Hepatocyte (in vitro differentiated cells): ENCODE results near the gene ATP1B2. TPM values are rescaled to one million over a fixed set of nuclear protein-coding genes. Genes with fewer than 3 reads are reported as not detected.

Experiments
- DNase-seq: peaks from one replicate; pipeline ENCODE4 v3.0.0-alpha.2; 2016; ENCODE audit warnings: low spot score
- H2AFZ ChIP-seq: fragments of 200-600 bp; sonication (generic); 2 replicates; pipeline ENCODE4 v1.6.0; 2016; ENCODE audit warnings: antibody characterized with exemption, mild to moderate bottlenecking
- H3K27ac ChIP-seq: fragments of 200-600 bp; sonication (generic); 2 replicates; pipeline ENCODE4 v1.5.1; 2016; ENCODE audit warnings: mild to moderate bottlenecking
- H3K27me3 ChIP-seq: fragments of 200-600 bp; sonication (generic); 2 replicates; pipeline ENCODE4 v1.6.1; 2016
- H3K36me3 ChIP-seq: fragments of 200-600 bp; sonication (generic); replicated peaks from 2 replicates; pipeline ENCODE4 v1.5.1; 2016; ENCODE audit warnings: low read depth; ENCODE audit not compliant: insufficient read depth
- H3K4me1 ChIP-seq: fragments of 200-600 bp; sonication (generic); 2 replicates; pipeline ENCODE4 v1.5.1; 2016; ENCODE audit warnings: mild to moderate bottlenecking, moderate library complexity; ENCODE audit not compliant: insufficient read depth
- H3K4me2 ChIP-seq: fragments of 200-600 bp; sonication (generic); 2 replicates; pipeline ENCODE4 v1.6.0; 2016
- H3K4me3 ChIP-seq: fragments of 200-600 bp; sonication (generic); 2 replicates; pipeline ENCODE4 v1.5.1; 2016; ENCODE audit warnings: mild to moderate bottlenecking
- H3K79me2 ChIP-seq: fragments of 200-600 bp; sonication (generic); 2 replicates; pipeline ENCODE4 v1.6.0; 2017; ENCODE audit warnings: mild to moderate bottlenecking
- H3K9me2 ChIP-seq: fragments of 200-600 bp; sonication (generic); replicated peaks from 2 replicates; pipeline ENCODE4 v1.6.0; 2017; ENCODE audit warnings: mild to moderate bottlenecking; ENCODE audit not compliant: insufficient read depth
- H3K9me3 ChIP-seq: fragments of 200-600 bp; sonication (generic); 2 replicates; pipeline ENCODE4 v1.5.1; 2016; ENCODE audit warnings: low read depth, mild to moderate bottlenecking
- H4K20me1 ChIP-seq: fragments of 200-600 bp; sonication (generic); 2 replicates; pipeline ENCODE4 v1.6.0; 2016; ENCODE audit warnings: mild to moderate bottlenecking; ENCODE audit not compliant: insufficient read depth, poor library complexity, severe bottlenecking
- CTCF ChIP-seq: fragments of 200-600 bp; sonication (generic); IDR thresholded peaks from 2 replicates; pipeline ENCODE4 v1.5.1; 2016; ENCODE audit warnings: antibody characterized with exemption, mild to moderate bottlenecking; ENCODE audit not compliant: poor library complexity
- EZH2 ChIP-seq: fragments of 200-600 bp; sonication (generic); IDR thresholded peaks from 2 replicates; pipeline ENCODE4 v1.6.1; 2016; ENCODE audit warnings: antibody characterized with exemption, mild to moderate bottlenecking, borderline replicate concordance
- EZH2phosphoT487 ChIP-seq: fragments of 200-600 bp; sonication (generic); IDR thresholded peaks from one replicate; pipeline ENCODE4 v1.6.1; 2018; ENCODE audit warnings: antibody characterized with exemption, mild to moderate bottlenecking, low read depth, moderate library complexity; ENCODE audit not compliant: unreplicated experiment, severe bottlenecking
- WGBS: methylation state at CpG from one replicate; pipeline ENCODE4 v1.1.6; 2016; ENCODE audit warnings: low lambda C conversion rate; ENCODE audit errors: missing lambda C conversion rate; 5-methylcytosine and 5-hydroxymethylcytosine counted together
- polyA plus RNA-seq: library from polyadenylated mRNA; unstranded; fragments of >200 nt; fragmentation: Nextera tagmentation; extraction: Ambion mirVana; gene quantifications from 2 replicates; pipeline ENCODE4 v1.2.1, GENCODE V29; 2016
- total RNA-seq: library from RNA; depleted of rRNA; stranded (reverse); fragments of >200 nt; gene quantifications from 2 replicates; pipeline ENCODE4 v1.2.3, GENCODE V29; 2014

Gene ATP1B2
- total and polyA plus RNA-seq, 2 experiments from 2014 or later = 0.23 to 2.5 TPM

- H3K79me2 ChIP-seq = peaks cover 6% of the 10 kb centered on the region
- peaks cover 26% of the 10 kb centered on the region for H3K27me3 ChIP-seq
- no peak overlapping the region for H2AFZ ChIP-seq
- no peak for TF ChIP-seq EZH2phosphoT487
- TF ChIP-seq CTCF = no peak
- TF ChIP-seq EZH2 = no peak
- DNase-seq = no peak
- 76% methylated on average over 3 of the region's 3 CpGs for WGBS
- no peaks in the 10 kb centered on the region for H3K9me3 ChIP-seq
- H3K36me3 ChIP-seq = no peaks in the 10 kb centered on the region
- peak overlapping the region; percentile 95 for H3K4me2 ChIP-seq
- H3K4me1 ChIP-seq = peaks cover 22% of the 10 kb centered on the region
- no peak overlapping the region for H3K27ac ChIP-seq
- no peak overlapping the region for H3K4me3 ChIP-seq
- H3K9me2 ChIP-seq = no peaks in the 10 kb centered on the region
- no peaks in the 10 kb centered on the region for H4K20me1 ChIP-seq
These were observed 56.1 kb downstream of the ATP1B2 start for GRCh38 chr17:7706631-7707354.

Other genes with a start within 250 kb of the ATP1B2 start
- 109 and 118 TPM in 2 replicates for gene TMEM256, start 246.8 kb upstream of the ATP1B2 start, total RNA-seq
- gene TMEM256, start 246.8 kb upstream of the ATP1B2 start, polyA plus RNA-seq = 105 and 109 TPM in 2 replicates
- 4.1 and 7.2 TPM in 2 replicates for gene NLGN2, start 243.1 kb upstream of the ATP1B2 start, total RNA-seq
- gene NLGN2, start 243.1 kb upstream of the ATP1B2 start, polyA plus RNA-seq = 4.3 and 6.6 TPM in 2 replicates
- not detected in 2 replicates for gene SPEM1, start 230.6 kb upstream of the ATP1B2 start, total RNA-seq
- 0.21 TPM in 1 of 2 replicates, not detected in the other for gene SPEM1, start 230.6 kb upstream of the ATP1B2 start, polyA plus RNA-seq
- not detected in 2 replicates for gene SPEM2, start 225.3 kb upstream of the ATP1B2 start, total RNA-seq
- not detected in 2 replicates for gene SPEM2, start 225.3 kb upstream of the ATP1B2 start, polyA plus RNA-seq
- not detected in 2 replicates for gene SPEM3, start 222.1 kb upstream of the ATP1B2 start, total RNA-seq
- not detected in 2 replicates for gene SPEM3, start 222.1 kb upstream of the ATP1B2 start, polyA plus RNA-seq
- 12.3 and 12.5 TPM in 2 replicates for gene TMEM102, start 215.5 kb upstream of the ATP1B2 start, total RNA-seq
- 13.7 and 13.9 TPM in 2 replicates for gene TMEM102, start 215.5 kb upstream of the ATP1B2 start, polyA plus RNA-seq
- gene FGF11, start 211.4 kb upstream of the ATP1B2 start, total RNA-seq = 1.4 and 2.7 TPM in 2 replicates
- gene FGF11, start 211.4 kb upstream of the ATP1B2 start, polyA plus RNA-seq = 3.6 and 3.8 TPM in 2 replicates
- gene CHRNB1, start 205.9 kb upstream of the ATP1B2 start, total RNA-seq = 10.9 and 12.4 TPM in 2 replicates
- 16.9 and 17.5 TPM in 2 replicates for gene CHRNB1, start 205.9 kb upstream of the ATP1B2 start, polyA plus RNA-seq
- 22.7 and 27.1 TPM in 2 replicates for gene ZBTB4, start 171.3 kb upstream of the ATP1B2 start, total RNA-seq
- gene ZBTB4, start 171.3 kb upstream of the ATP1B2 start, polyA plus RNA-seq = 20.8 and 21.5 TPM in 2 replicates
- gene SLC35G6, start 169.5 kb upstream of the ATP1B2 start, total RNA-seq = 0.24 TPM in 1 of 2 replicates, not detected in the other
- 0.30 and 0.44 TPM in 2 replicates for gene SLC35G6, start 169.5 kb upstream of the ATP1B2 start, polyA plus RNA-seq
- 50.2 and 74.5 TPM in 2 replicates for gene POLR2A, start 166.6 kb upstream of the ATP1B2 start, total RNA-seq
- gene POLR2A, start 166.6 kb upstream of the ATP1B2 start, polyA plus RNA-seq = 96.3 and 98.1 TPM in 2 replicates
- 4.5 and 7.3 TPM in 2 replicates for gene TNFSF12, start 101.9 kb upstream of the ATP1B2 start, total RNA-seq
- gene TNFSF12, start 101.9 kb upstream of the ATP1B2 start, polyA plus RNA-seq = 8.0 and 11.3 TPM in 2 replicates
- 0.90 and 11.0 TPM in 2 replicates for gene TNFSF13, start 92.2 kb upstream of the ATP1B2 start, total RNA-seq
- gene TNFSF13, start 92.2 kb upstream of the ATP1B2 start, polyA plus RNA-seq = 2.4 and 5.4 TPM in 2 replicates
- gene SENP3, start 89.0 kb upstream of the ATP1B2 start, total RNA-seq = 61.1 and 71.2 TPM in 2 replicates
- gene SENP3, start 89.0 kb upstream of the ATP1B2 start, polyA plus RNA-seq = 33.7 and 35.4 TPM in 2 replicates
- 64.0 and 75.5 TPM in 2 replicates for gene CD68, start 71.3 kb upstream of the ATP1B2 start, total RNA-seq
- 80.4 and 82.6 TPM in 2 replicates for gene CD68, start 71.3 kb upstream of the ATP1B2 start, polyA plus RNA-seq
- gene MPDU1, start 67.1 kb upstream of the ATP1B2 start, total RNA-seq = 201 and 234 TPM in 2 replicates
- 109 and 113 TPM in 2 replicates for gene MPDU1, start 67.1 kb upstream of the ATP1B2 start, polyA plus RNA-seq
- 0.13 and 0.44 TPM in 2 replicates for gene SOX15, start 60.8 kb upstream of the ATP1B2 start, total RNA-seq
- gene SOX15, start 60.8 kb upstream of the ATP1B2 start, polyA plus RNA-seq = 0.89 and 0.95 TPM in 2 replicates
- gene FXR2, start 36.0 kb upstream of the ATP1B2 start, total RNA-seq = 33.0 and 33.7 TPM in 2 replicates
- 33.8 and 41.6 TPM in 2 replicates for gene FXR2, start 36.0 kb upstream of the ATP1B2 start, polyA plus RNA-seq
- 114 and 130 TPM in 2 replicates for gene SAT2, start 23.1 kb upstream of the ATP1B2 start, total RNA-seq
- 128 and 138 TPM in 2 replicates for gene SAT2, start 23.1 kb upstream of the ATP1B2 start, polyA plus RNA-seq
- 6.1 and 9.0 TPM in 2 replicates for gene SHBG, start 20.8 kb upstream of the ATP1B2 start, total RNA-seq
- 5.3 and 10.0 TPM in 2 replicates for gene SHBG, start 20.8 kb upstream of the ATP1B2 start, polyA plus RNA-seq
- 24.2 and 29.6 TPM in 2 replicates for gene TP53, start 36.6 kb downstream of the ATP1B2 start, total RNA-seq
- gene TP53, start 36.6 kb downstream of the ATP1B2 start, polyA plus RNA-seq = 26.9 and 31.7 TPM in 2 replicates
- 3.8 and 7.8 TPM in 2 replicates for gene WRAP53, start 37.6 kb downstream of the ATP1B2 start, total RNA-seq
- 9.0 and 12.0 TPM in 2 replicates for gene WRAP53, start 37.6 kb downstream of the ATP1B2 start, polyA plus RNA-seq
- 7.4 and 8.6 TPM in 2 replicates for gene EFNB3, start 54.3 kb downstream of the ATP1B2 start, total RNA-seq
- 10.6 and 16.6 TPM in 2 replicates for gene EFNB3, start 54.3 kb downstream of the ATP1B2 start, polyA plus RNA-seq
- 0.77 and 1.0 TPM in 2 replicates for gene DNAH2, start 66.8 kb downstream of the ATP1B2 start, total RNA-seq
- 2.1 and 4.0 TPM in 2 replicates for gene DNAH2, start 66.8 kb downstream of the ATP1B2 start, polyA plus RNA-seq
- gene KDM6B, start 183.3 kb downstream of the ATP1B2 start, total RNA-seq = 3.3 and 5.9 TPM in 2 replicates
- 10.2 and 11.3 TPM in 2 replicates for gene KDM6B, start 183.3 kb downstream of the ATP1B2 start, polyA plus RNA-seq
- 59.6 and 73.3 TPM in 2 replicates for gene TMEM88, start 204.1 kb downstream of the ATP1B2 start, total RNA-seq
- gene TMEM88, start 204.1 kb downstream of the ATP1B2 start, polyA plus RNA-seq = 241 and 328 TPM in 2 replicates
- gene NAA38, start 206.6 kb downstream of the ATP1B2 start, total RNA-seq = 49.2 and 66.0 TPM in 2 replicates
- gene NAA38, start 206.6 kb downstream of the ATP1B2 start, polyA plus RNA-seq = 147 and 154 TPM in 2 replicates
- gene CYB5D1, start 207.1 kb downstream of the ATP1B2 start, total RNA-seq = 9.1 and 14.1 TPM in 2 replicates
- 12.2 and 15.1 TPM in 2 replicates for gene CYB5D1, start 207.1 kb downstream of the ATP1B2 start, polyA plus RNA-seq
- gene CHD3, start 237.9 kb downstream of the ATP1B2 start, total RNA-seq = 65.6 and 75.3 TPM in 2 replicates
- 41.2 and 49.4 TPM in 2 replicates for gene CHD3, start 237.9 kb downstream of the ATP1B2 start, polyA plus RNA-seq